T-cell (primary cell): Measurements from ENCODE around the gene MORN5. TPM values are rescaled to one million over a fixed set of nuclear protein-coding genes. Genes with fewer than 3 reads are reported as not detected.
"Not testable (repeated sequence)": the region's sequence is repeated elsewhere in the genome, so short reads cannot be mapped to it uniquely, and the experiment has no call there.

Experiments used
- ATAC-seq, 4 experiments: fragments of 200-7000 bp in 3 of 4; fragments of 150-1000 bp in 1 of 4; cut with Tn5 transposase; replicated peaks in 1 of 4; 1 replicate in 3 of 4; 2 replicates in 1 of 4; pipeline ENCODE4 v1.10.0; 2021; ENCODE audit warnings: moderate library complexity in 3 of 4, mild to moderate bottlenecking in 2 of 4, moderate number of reproducible peaks in 1 of 4
- CTCF ChIA-PET, 2 donors: fragments of 300-600 bp; sonication (Branson Sonifier 250); formaldehyde crosslinking; loops; one replicate each; lab custom pipeline; 2022; ENCODE audit warnings: antibody characterized with exemption in 2 of 2; lab: Charles Lee
- POLR2A ChIA-PET, 2 donors: fragments of 300-600 bp; sonication (Branson Sonifier 250); formaldehyde crosslinking; loops; one replicate each; lab custom pipeline; 2022; ENCODE audit warnings: antibody characterized with exemption in 2 of 2; lab: Charles Lee
- DNase-seq, 35 experiments: peaks; one replicate each; pipeline versions ENCODE4 v3.0.0 to v3.0.0-alpha.2; 2013 to 2023
- H3K27ac ChIP-seq: one replicate; pipeline ENCODE4 v1.5.1; 2013; ENCODE audit warnings: low read length
- H3K27me3 ChIP-seq, 2 experiments: replicated peaks in 1 of 2; 1 replicate in 1 of 2; 2 replicates in 1 of 2; pipeline versions ENCODE4 v1.6.1 to v1.7.0; 2013; ENCODE audit warnings: low read length in 1 of 2, mixed read lengths in 1 of 2; ENCODE audit not compliant: control insufficient read depth in 2 of 2, insufficient read depth in 2 of 2; ENCODE audit errors: extremely low read depth in 1 of 2
- H3K36me3 ChIP-seq, 2 donors: 1 replicate in 1 of 2; 2 replicates in 1 of 2; pipeline versions ENCODE4 v1.6.1 to v1.7.0; 2013; ENCODE audit warnings: low read length in 1 of 2; ENCODE audit not compliant: control insufficient read depth in 2 of 2, insufficient read depth in 1 of 2; ENCODE audit errors: extremely low read depth in 1 of 2
- H3K4me1 ChIP-seq, 2 experiments: 1 replicate in 1 of 2; 2 replicates in 1 of 2; pipeline versions ENCODE4 v1.6.1 to v1.7.0; 2013; ENCODE audit warnings: low read length in 2 of 2, mixed read lengths in 1 of 2; ENCODE audit not compliant: insufficient read depth in 2 of 2, control insufficient read depth in 1 of 2; ENCODE audit errors: extremely low read depth in 1 of 2
- H3K4me3 ChIP-seq, 2 donors: 1 replicate in 1 of 2; 2 replicates in 1 of 2; pipeline versions ENCODE4 v1.5.1 to v1.7.0; 2013; ENCODE audit warnings: mild to moderate bottlenecking in 2 of 2, low read length in 1 of 2, moderate library complexity in 1 of 2; ENCODE audit not compliant: control insufficient read depth in 1 of 2; ENCODE audit errors: extremely low read depth in 1 of 2
- H3K9me3 ChIP-seq: 2 replicates; pipeline ENCODE4 v1.7.0; 2013
- H3K27ac Mint-ChIP-seq, 2 donors: one replicate each; pipeline ENCODE4 v1.8.0; 2020 to 2021; ENCODE audit warnings: mild to moderate bottlenecking in 2 of 2, mixed read lengths in 2 of 2
- H3K27me3 Mint-ChIP-seq, 2 donors: one replicate each; pipeline ENCODE4 v1.8.0; 2021 to 2022; ENCODE audit warnings: mixed read lengths in 2 of 2
- H3K36me3 Mint-ChIP-seq: one replicate; pipeline ENCODE4 v1.8.0; 2021; ENCODE audit warnings: mixed read lengths
- H3K4me1 Mint-ChIP-seq, 3 donors: one replicate each; pipeline ENCODE4 v1.8.0; 2020 to 2022; ENCODE audit warnings: mixed read lengths in 3 of 3, mild to moderate bottlenecking in 1 of 3
- H3K4me3 Mint-ChIP-seq, 3 donors: one replicate each; pipeline ENCODE4 v1.8.0; 2020 to 2022; ENCODE audit warnings: mild to moderate bottlenecking in 3 of 3, mixed read lengths in 3 of 3, moderate library complexity in 3 of 3
- H3K9me3 Mint-ChIP-seq, 3 donors: one replicate each; pipeline ENCODE4 v1.8.0; 2020 to 2022; ENCODE audit warnings: mixed read lengths in 3 of 3
- WGBS: methylation state at CpG from one replicate; pipeline ENCODE4 v1.1.5; 2013; ENCODE audit warnings: missing lambda C conversion rate; ENCODE audit not compliant: insufficient coverage; 5-methylcytosine and 5-hydroxymethylcytosine counted together
- total RNA-seq, 35 experiments: library from RNA in 6 of 35; stranded (reverse) in 6 of 35; fragments of 120-200 nt in 1 of 35; gene quantifications; one replicate each; pipeline versions ENCODE4 v1.2.1 to v1.2.4 and lab custom pipeline; 2013 to 2026

The MORN5 gene
- total RNA-seq, 5 donors from 2014 or later (not counting 1 experiment from before 2014, with no cell fraction given) = not detected

DNA sequence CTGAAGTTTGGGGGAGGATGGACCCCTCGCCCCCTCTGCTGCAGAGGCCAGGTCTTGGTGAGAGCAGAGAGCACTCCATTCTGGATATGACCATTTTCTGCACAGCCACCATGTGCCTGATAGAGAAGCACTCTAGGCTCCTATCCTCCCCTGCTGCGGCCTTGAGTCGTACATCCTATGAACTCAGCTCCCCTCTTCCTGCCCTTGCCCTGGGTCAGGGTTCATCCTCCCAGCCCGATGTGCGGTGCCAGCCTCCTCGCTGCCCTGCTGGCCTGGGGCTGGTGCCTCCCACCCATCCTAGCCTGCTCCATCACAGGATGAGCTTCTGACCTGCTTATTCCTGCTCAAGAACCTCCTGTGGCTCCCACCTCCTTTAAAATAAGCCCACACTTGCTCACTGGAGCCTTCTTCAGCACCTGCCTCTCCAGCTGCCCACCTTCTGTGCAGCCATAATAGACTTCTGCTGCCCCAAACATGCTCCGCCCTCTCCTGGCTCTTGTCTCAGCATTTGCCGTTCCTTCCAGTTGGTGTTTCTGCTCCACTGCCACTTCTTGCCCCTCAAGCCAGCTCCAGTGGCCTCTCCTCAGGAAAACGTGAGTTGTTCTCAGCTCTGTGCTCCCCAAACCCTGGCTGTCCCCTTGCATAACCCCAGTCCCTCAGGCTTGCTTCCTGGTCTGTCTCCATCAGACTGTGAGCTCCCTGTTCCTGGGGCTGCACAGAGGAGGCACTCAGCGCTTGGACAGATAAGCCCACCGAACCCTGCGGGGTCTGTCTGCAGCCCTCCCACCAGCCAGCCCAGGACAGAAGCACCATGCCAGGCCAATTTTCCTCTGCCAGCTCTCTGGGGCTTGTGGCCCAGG, 44.3 kb upstream of the MORN5 start:
- 73% methylated on average over 11 of the region's 12 CpGs for WGBS
- H3K4me3 Mint-ChIP-seq = no peak overlapping the region
- Histone ChIP-seq H3K4me3 (no peak overlapping the region), H3K27ac (no peak overlapping the region), H3K36me3 (no peaks in the 10 kb centered on the region), H3K27me3 (peaks cover 0 to 18% of the 10 kb centered on the region in 2 experiments), H3K9me3 (no peaks in the 10 kb centered on the region), H3K4me1 (no peaks in the 10 kb centered on the region)
- no peak overlapping the region for H3K27ac Mint-ChIP-seq
- no peaks in the 10 kb centered on the region for H3K4me1 Mint-ChIP-seq
- H3K36me3 Mint-ChIP-seq = no peaks in the 10 kb centered on the region
- ChIA-PET CTCF (interaction anchor here in 1 of 2 donors (0.6 kb wide), 1 partner anchor 33 kb away, joined by 3 read pairs; no protein-coding TSS in a partner anchor), POLR2A (no interaction called here)
- no peak for ATAC-seq
- DNase-seq = no peak
- H3K9me3 Mint-ChIP-seq = no peaks in the 10 kb centered on the region
- H3K27me3 Mint-ChIP-seq = peaks cover 4 to 8% of the 10 kb centered on the region in 2 donors

GRCh38 chr9:122116040-122116439, 43.7 kb upstream of the MORN5 start:
- Mint-ChIP-seq H3K9me3 (no peaks in the 10 kb centered on the region), H3K27ac (no peak overlapping the region), H3K4me1 (no peaks in the 10 kb centered on the region), H3K4me3 (no peak overlapping the region), H3K36me3 (no peaks in the 10 kb centered on the region), H3K27me3 (peaks cover 4 to 8% of the 10 kb centered on the region in 2 donors)
- WGBS = 61% methylated on average over 2 of the region's 4 CpGs
- H3K36me3 ChIP-seq = no peaks in the 10 kb centered on the region
- ChIA-PET POLR2A (no interaction called here), CTCF (interaction anchor here (0.6 to 1.6 kb wide), 2 partner anchors 9 to 33 kb away, joined by 3 to 4 read pairs; no protein-coding TSS in a partner anchor)
- ATAC-seq = no peak
- no peak overlapping the region for H3K27ac ChIP-seq
- H3K4me1 ChIP-seq = no peaks in the 10 kb centered on the region
- H3K4me3 ChIP-seq = no peak overlapping the region
- no peak for DNase-seq
- H3K27me3 ChIP-seq = peaks cover 0 to 17% of the 10 kb centered on the region in 2 experiments
- no peaks in the 10 kb centered on the region for H3K9me3 ChIP-seq

- Histone ChIP-seq H3K4me1 (no peaks in the 10 kb centered on the region), H3K27ac (no peak overlapping the region), H3K27me3 (peaks cover 0 to 16% of the 10 kb centered on the region in 2 experiments), H3K36me3 (no peaks in the 10 kb centered on the region), H3K9me3 (no peaks in the 10 kb centered on the region), H3K4me3 (no peak overlapping the region)
- CTCF ChIA-PET = interaction anchor here (0.6 to 1.6 kb wide), 2 partner anchors 8 to 71 kb away, joined by 3 to 4 read pairs; no protein-coding TSS in a partner anchor
- H3K27ac Mint-ChIP-seq = no peak overlapping the region
- H3K4me1 Mint-ChIP-seq = no peaks in the 10 kb centered on the region
- no peak for DNase-seq
- ATAC-seq = no peak
- peaks cover 4 to 8% of the 10 kb centered on the region in 2 donors for H3K27me3 Mint-ChIP-seq
- 88% methylated on average over 7 of the region's 10 CpGs for WGBS
- no peaks in the 10 kb centered on the region for H3K36me3 Mint-ChIP-seq
- no peaks in the 10 kb centered on the region for H3K9me3 Mint-ChIP-seq
- POLR2A ChIA-PET = no interaction called here
- no peak overlapping the region for H3K4me3 Mint-ChIP-seq
Observed at GRCh38 chr9:122116448-122117173, 43.1 kb upstream of the MORN5 start.

GRCh38 chr9:122117241-122117640, 42.5 kb upstream of the MORN5 start:
- H3K4me3 ChIP-seq, H3K4me1 ChIP-seq, POLR2A ChIA-PET, H3K27me3 Mint-ChIP-seq, H3K36me3 ChIP-seq, H3K4me3 Mint-ChIP-seq, H3K27ac ChIP-seq, H3K36me3 Mint-ChIP-seq, H3K27ac Mint-ChIP-seq, H3K4me1 Mint-ChIP-seq, H3K9me3 Mint-ChIP-seq, DNase-seq, H3K9me3 ChIP-seq, ATAC-seq: not testable (repeated sequence)
- WGBS = 100% methylated on average over 1 of the region's 9 CpGs
- CTCF ChIA-PET = interaction anchor here (0.6 to 1.6 kb wide), 2 partner anchors 8 to 71 kb away, joined by 3 to 4 read pairs; no protein-coding TSS in a partner anchor
- peaks cover 0 to 14% of the 10 kb centered on the region in 2 experiments for H3K27me3 ChIP-seq

GRCh38 chr9:122118343-122119165, 41.2 kb upstream of the MORN5 start:
- Histone ChIP-seq H3K4me3 (no peak overlapping the region), H3K27ac (no peak overlapping the region), H3K9me3 (no peaks in the 10 kb centered on the region), H3K36me3 (no peaks in the 10 kb centered on the region), H3K27me3 (peaks cover 0 to 25% of the 10 kb centered on the region in 2 experiments), H3K4me1 (peaks cover 0 to 6% of the 10 kb centered on the region in 2 experiments)
- H3K27me3 Mint-ChIP-seq = peaks cover 0 to 2% of the 10 kb centered on the region in 2 donors
- no peak overlapping the region for H3K4me3 Mint-ChIP-seq
- no peaks in the 10 kb centered on the region for H3K9me3 Mint-ChIP-seq
- no peak overlapping the region for H3K27ac Mint-ChIP-seq
- CTCF ChIA-PET = interaction anchor here in 1 of 2 donors (1.9 kb wide), 1 partner anchor 20 kb away, joined by 8 read pairs; no protein-coding TSS in a partner anchor
- WGBS = 60% methylated on average over 1 of the region's 5 CpGs
- no peaks in the 10 kb centered on the region for H3K36me3 Mint-ChIP-seq
- H3K4me1 Mint-ChIP-seq = peaks cover 0 to 6% (median 3%) of the 10 kb centered on the region in 3 donors
- ATAC-seq = no peak
- DNase-seq = no peak
- POLR2A ChIA-PET = no interaction called here
